CD4-positive, alpha-beta T cell (primary cell): ENCODE data around the gene CCPG1. TPM values are rescaled to one million over a fixed set of nuclear protein-coding genes. Genes with fewer than 3 reads are reported as not detected.

Experiments
- ATAC-seq: fragments of 200-7000 bp; cut with Tn5 transposase; one replicate; pipeline ENCODE4 v1.10.0; 2022; ENCODE audit warnings: mild to moderate bottlenecking; ENCODE audit not compliant: poor library complexity
- CTCF ChIA-PET: fragments of 350-600 bp; sonication (Branson Sonifier 250); formaldehyde crosslinking; loops from one replicate; lab custom pipeline; 2021; ENCODE audit warnings: antibody characterized with exemption, inconsistent platforms; lab: Charles Lee
- POLR2A ChIA-PET: fragments of 350-600 bp; sonication (Branson Sonifier 250); formaldehyde crosslinking; loops from one replicate; lab custom pipeline; 2021; ENCODE audit warnings: antibody characterized with exemption, inconsistent platforms; lab: Charles Lee
- DNase-seq, 14 experiments: peaks; one replicate each; pipeline ENCODE4 v3.0.0-alpha.2; 2013 to 2020; ENCODE audit warnings: mixed read lengths in 2 of 14
- H3K27ac ChIP-seq, 2 donors: one replicate each; pipeline versions ENCODE4 v1.5.1 to v1.7.0; 2013; ENCODE audit warnings: low read length in 2 of 2, low read depth in 1 of 2, mild to moderate bottlenecking in 1 of 2
- H3K27me3 ChIP-seq, 2 experiments: 1 replicate in 1 of 2; 2 replicates in 1 of 2; pipeline versions ENCODE4 v1.6.1 to v1.7.0; 2013; ENCODE audit warnings: low read length in 2 of 2, control low read depth in 1 of 2, mild to moderate bottlenecking in 1 of 2, moderate library complexity in 1 of 2; ENCODE audit not compliant: insufficient read depth in 2 of 2, control insufficient read depth in 1 of 2
- H3K36me3 ChIP-seq: one replicate; pipeline ENCODE4 v1.6.1; 2013; ENCODE audit warnings: low read length, control low read depth; ENCODE audit not compliant: insufficient read depth
- H3K4me1 ChIP-seq: one replicate; pipeline ENCODE4 v1.6.1; 2013; ENCODE audit warnings: low read length, control low read depth; ENCODE audit not compliant: insufficient read depth
- H3K4me3 ChIP-seq: one replicate; pipeline ENCODE4 v1.5.1; 2013; ENCODE audit warnings: mild to moderate bottlenecking, low read length, moderate library complexity
- H3K9me3 ChIP-seq, 2 experiments: 1 replicate in 1 of 2; 2 replicates in 1 of 2; pipeline versions ENCODE4 v1.6.1 to v1.7.0; 2013; ENCODE audit warnings: low read length in 2 of 2, mild to moderate bottlenecking in 2 of 2, control low read depth in 1 of 2, moderate library complexity in 1 of 2; ENCODE audit not compliant: control insufficient read depth in 1 of 2, insufficient read depth in 1 of 2
- H3K27ac Mint-ChIP-seq: one replicate; pipeline ENCODE4 v1.8.0; 2020; ENCODE audit warnings: mixed read lengths
- H3K27me3 Mint-ChIP-seq: one replicate; pipeline ENCODE4 v1.8.0; 2021; ENCODE audit warnings: mixed read lengths
- H3K36me3 Mint-ChIP-seq: one replicate; pipeline ENCODE4 v1.8.0; 2021; ENCODE audit warnings: low read depth, mixed read lengths
- H3K4me1 Mint-ChIP-seq: one replicate; pipeline ENCODE4 v1.8.0; 2021; ENCODE audit warnings: low read depth, mixed read lengths
- H3K4me3 Mint-ChIP-seq: one replicate; pipeline ENCODE4 v1.8.0; 2020; ENCODE audit warnings: mild to moderate bottlenecking, mixed read lengths
- H3K9me3 Mint-ChIP-seq: one replicate; pipeline ENCODE4 v1.8.0; 2020; ENCODE audit warnings: mixed read lengths
- CTCF ChIP-seq: fragments of 200-600 bp; IDR thresholded peaks from one replicate; pipeline ENCODE4 v1.8.0; 2022; ENCODE audit warnings: antibody characterized with exemption, mild to moderate bottlenecking
- intact Hi-C, 2 experiments: fragments of 100-400 bp; cut with DNase I in 1 of 2; cut with micrococcal nuclease in 1 of 2; formaldehyde crosslinking; loops; one replicate each; pipeline versions ENCODE4 v1.15.1 to v1.9.0; 2023 to 2025; cut with DNase I, micrococcal nuclease
- total RNA-seq, 174 experiments: library from RNA in 2 of 174; stranded (reverse) in 2 of 174; gene quantifications; one replicate each; pipeline ENCODE4 v1.2.3 and lab custom pipeline; 2021 to 2026

The CCPG1 gene
- total RNA-seq, 2 experiments from 2014 or later = 29.9 to 31.5 TPM

- Mint-ChIP-seq H3K36me3 (peaks cover 45% of the 10 kb centered on the region), H3K27me3 (no peaks in the 10 kb centered on the region), H3K4me1 (peaks cover 52% of the 10 kb centered on the region), H3K4me3 (peak overlapping the region; percentile 13), H3K27ac (peak overlapping the region; percentile 51), H3K9me3 (no peaks in the 10 kb centered on the region)
- POLR2A ChIA-PET = interaction anchor here (1.5 kb wide), 1 partner anchor 10 kb away, joined by 3 read pairs; no protein-coding TSS in a partner anchor
- H3K36me3 ChIP-seq = peaks cover 10% of the 10 kb centered on the region
- no peak for TF ChIP-seq CTCF
- DNase-seq (no peak), ATAC-seq (no peak)
- peaks cover 26% of the 10 kb centered on the region for H3K4me1 ChIP-seq
- intact Hi-C loops = no loop called here
- no peak overlapping the region for H3K27ac ChIP-seq
- no peaks in the 10 kb centered on the region for H3K27me3 ChIP-seq
- H3K9me3 ChIP-seq = no peaks in the 10 kb centered on the region
- no peak overlapping the region for H3K4me3 ChIP-seq
- CTCF ChIA-PET = no interaction called here
These were observed 85.7 kb downstream of the CCPG1 start for GRCh38 chr15:55322467-55322866.

- H3K27ac Mint-ChIP-seq = no peak overlapping the region
- POLR2A ChIA-PET = no interaction called here
These were observed 87.2 kb downstream of the CCPG1 start for GRCh38 chr15:55320963-55321362.

GRCh38 chr15:55320238-55320550 lies 88.0 kb downstream of the CCPG1 start:
- CTCF ChIA-PET = interaction anchor here (2.2 to 2.5 kb wide), 2 partner anchors 88 to 123 kb away, joined by 9 to 10 read pairs; partner anchors contain the start of genes CCPG1, PIERCE2 and RSL24D1
- POLR2A ChIA-PET = interaction anchor here (1.1 to 3.5 kb wide), 4 partner anchors 16 to 123 kb away, joined by 3 to 60 read pairs (median 24); partner anchors contain the start of genes CCPG1, PIERCE2 and RSL24D1

More at GRCh38 chr15:55320963-55321362, 87.2 kb downstream of the CCPG1 start:
- TF ChIP-seq CTCF = no peak
- Histone ChIP-seq H3K27ac (no peak overlapping the region), H3K27me3 (no peaks in the 10 kb centered on the region), H3K4me1 (peaks cover 31% of the 10 kb centered on the region), H3K4me3 (no peak overlapping the region), H3K36me3 (peaks cover 8% of the 10 kb centered on the region), H3K9me3 (no peaks in the 10 kb centered on the region)
- peaks cover 53% of the 10 kb centered on the region for H3K36me3 Mint-ChIP-seq
- no peaks in the 10 kb centered on the region for H3K9me3 Mint-ChIP-seq
- ATAC-seq (no peak), DNase-seq (no peak)
- no peaks in the 10 kb centered on the region for H3K27me3 Mint-ChIP-seq
- H3K4me1 Mint-ChIP-seq = peaks cover 67% of the 10 kb centered on the region
- intact Hi-C loops = no loop called here
- CTCF ChIA-PET = no interaction called here
- peak overlapping the region; percentile 20 for H3K4me3 Mint-ChIP-seq

More at GRCh38 chr15:55320238-55320550, 88.0 kb downstream of the CCPG1 start:
- Mint-ChIP-seq H3K27me3 (no peaks in the 10 kb centered on the region), H3K36me3 (peaks cover 59% of the 10 kb centered on the region), H3K4me1 (peaks cover 73% of the 10 kb centered on the region), H3K9me3 (no peaks in the 10 kb centered on the region), H3K4me3 (peak overlapping the region; percentile 86), H3K27ac (peak overlapping the region; percentile 100)
- H3K4me1 ChIP-seq = peaks cover 33% of the 10 kb centered on the region
- no peaks in the 10 kb centered on the region for H3K9me3 ChIP-seq
- H3K27me3 ChIP-seq = no peaks in the 10 kb centered on the region
- intact Hi-C loops = no loop called here
- peak overlapping the region; percentile 69 for H3K4me3 ChIP-seq
- H3K36me3 ChIP-seq = peaks cover 8% of the 10 kb centered on the region
- ATAC-seq (no peak), DNase-seq (no peak)
- TF ChIP-seq CTCF = no peak
- H3K27ac ChIP-seq = no peak overlapping the region
